Measurements from ENCODE around the gene CERKL.

Gene CERKL

DNA sequence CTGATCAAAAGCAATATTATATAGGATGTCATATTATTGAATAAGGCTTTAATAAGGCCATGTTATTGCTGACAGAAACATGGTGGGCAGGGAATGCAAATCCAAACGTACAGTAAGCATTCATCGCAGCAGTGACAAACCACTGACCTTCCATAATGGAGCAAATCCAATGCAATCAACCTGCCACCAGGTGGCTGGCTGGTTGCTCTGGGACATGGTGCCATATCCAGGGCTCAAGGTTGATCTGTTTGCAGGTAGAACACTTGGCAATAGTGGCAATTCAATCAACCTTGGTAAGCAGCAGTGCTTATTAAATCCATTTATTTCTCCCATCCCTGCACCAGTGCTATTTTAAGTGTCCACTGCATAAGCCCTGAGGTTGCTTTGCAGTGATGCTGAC, 75.4 kb downstream of the CERKL start:
- POLR2A ChIA-PET: no interaction called here

DNA sequence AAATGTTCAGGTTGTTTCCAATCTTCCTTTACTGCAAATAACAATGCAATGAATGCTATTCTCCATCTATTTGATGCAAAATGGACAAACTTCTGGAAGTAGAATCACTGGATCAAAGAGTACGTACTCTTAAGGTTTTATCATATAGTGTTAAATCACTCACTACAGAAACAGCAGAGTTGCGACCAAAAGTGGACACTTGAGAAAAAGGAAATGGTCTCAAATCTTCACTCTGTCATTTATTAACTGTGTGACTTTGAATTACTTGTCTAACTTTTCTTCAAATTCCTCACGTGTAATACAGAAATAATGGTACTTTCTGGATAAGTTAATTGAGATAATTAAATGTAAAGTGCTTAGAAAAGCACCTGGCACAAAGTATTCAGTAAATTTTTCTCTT, 78.1 kb downstream of the CERKL start:
- no peak for DNase-seq (ENCODE audit: extremely low spot score)
- ChIA-PET CTCF (interaction anchor here (0.6 to 1.2 kb wide), 2 partner anchors 136 to 162 kb away, joined by 3 to 4 read pairs; no protein-coding TSS in a partner anchor), POLR2A (no interaction called here)
- TF ChIP-seq FOXM1 (IDR thresholded peaks at IDR 0.05; ENCODE audit: borderline replicate concordance) (no peak), FOXK2 (IDR thresholded peaks at IDR 0.05) (no peak), SUZ12 (IDR thresholded peaks at IDR 0.05) (no peak), CTBP1 (IDR thresholded peaks at IDR 0.05; ENCODE audit: borderline replicate concordance) (no peak), ELF4 (IDR thresholded peaks at IDR 0.05) (no peak), HDGF (IDR thresholded peaks at IDR 0.05; ENCODE audit: borderline replicate concordance) (no peak), LEF1 (IDR thresholded peaks at IDR 0.05; ENCODE audit: borderline replicate concordance) (no peak), ARNT (IDR thresholded peaks at IDR 0.05) (no peak), FOXA1 (IDR thresholded peaks at IDR 0.05) (no peak), BHLHE40 (IDR thresholded peaks at IDR 0.05; ENCODE audit: borderline replicate concordance) (no peak), ZNF384 (IDR thresholded peaks at IDR 0.05) (no peak), SP1 (IDR thresholded peaks at IDR 0.05) (no peak), TARDBP (IDR thresholded peaks at IDR 0.05) (no peak), L3MBTL2 (conservative IDR thresholded peaks at IDR 0.05) (no peak), NFRKB (IDR thresholded peaks at IDR 0.05) (no peak)
- TF ChIP-seq, protein P1, sequence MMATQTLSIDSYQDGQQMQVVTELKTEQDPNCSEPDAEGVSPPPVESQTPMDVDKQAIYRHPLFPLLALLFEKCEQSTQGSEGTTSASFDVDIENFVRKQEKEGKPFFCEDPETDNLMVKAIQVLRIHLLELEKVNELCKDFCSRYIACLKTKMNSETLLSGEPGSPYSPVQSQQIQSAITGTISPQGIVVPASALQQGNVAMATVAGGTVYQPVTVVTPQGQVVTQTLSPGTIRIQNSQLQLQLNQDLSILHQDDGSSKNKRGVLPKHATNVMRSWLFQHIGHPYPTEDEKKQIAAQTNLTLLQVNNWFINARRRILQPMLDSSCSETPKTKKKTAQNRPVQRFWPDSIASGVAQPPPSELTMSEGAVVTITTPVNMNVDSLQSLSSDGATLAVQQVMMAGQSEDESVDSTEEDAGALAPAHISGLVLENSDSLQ (IDR thresholded peaks at IDR 0.05): no peak

More for the DNA sequence above, 75.4 kb downstream of the CERKL start:
- DNase-seq (ENCODE audit: extremely low spot score): no peak
- CTCF ChIA-PET: interaction anchor here (0.6 kb wide), 1 partner anchor 94 kb away, joined by 6 read pairs; no protein-coding TSS in a partner anchor
- TF ChIP-seq CTBP1 (IDR thresholded peaks at IDR 0.05; ENCODE audit: borderline replicate concordance) (no peak), ARNT (IDR thresholded peaks at IDR 0.05) (no peak), FOXK2 (IDR thresholded peaks at IDR 0.05) (no peak), ELF4 (IDR thresholded peaks at IDR 0.05) (no peak), SUZ12 (IDR thresholded peaks at IDR 0.05) (no peak), LEF1 (IDR thresholded peaks at IDR 0.05; ENCODE audit: borderline replicate concordance) (no peak), FOXM1 (IDR thresholded peaks at IDR 0.05; ENCODE audit: borderline replicate concordance) (no peak), TARDBP (IDR thresholded peaks at IDR 0.05) (no peak), HDGF (IDR thresholded peaks at IDR 0.05; ENCODE audit: borderline replicate concordance) (no peak), ZNF384 (IDR thresholded peaks at IDR 0.05) (no peak), NFRKB (IDR thresholded peaks at IDR 0.05) (no peak), SP1 (IDR thresholded peaks at IDR 0.05) (no peak), L3MBTL2 (conservative IDR thresholded peaks at IDR 0.05) (no peak)
- TF ChIP-seq, protein P1 (IDR thresholded peaks at IDR 0.05): no peak

DNA sequence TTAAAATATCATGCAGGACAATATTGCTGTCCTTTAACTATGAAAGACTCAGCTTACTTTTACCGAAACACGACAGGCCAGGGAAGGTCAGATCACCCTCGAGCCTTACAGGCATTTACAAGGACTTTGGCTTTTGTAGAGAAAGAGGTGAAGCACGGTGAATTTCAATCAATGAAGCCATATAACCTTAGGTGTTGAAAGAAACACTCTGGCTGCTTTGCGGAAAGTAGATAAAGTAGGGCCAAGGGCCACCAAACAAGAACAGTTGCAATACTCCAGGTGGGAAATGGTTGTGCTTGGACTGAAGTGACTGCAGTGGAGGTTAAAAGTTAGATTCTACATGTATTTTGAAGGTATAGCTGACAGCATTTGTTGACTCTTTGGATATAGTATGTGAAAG, 80.5 kb downstream of the CERKL start:
- DNase-seq (ENCODE audit: extremely low spot score): no peak
- no peak for TF ChIP-seq ZNF384 (IDR thresholded peaks at IDR 0.05)
- TF ChIP-seq FOXA1 (IDR thresholded peaks at IDR 0.05): no peak
- no peak for TF ChIP-seq CTBP1 (IDR thresholded peaks at IDR 0.05; ENCODE audit: borderline replicate concordance)
- TF ChIP-seq ELF4 (IDR thresholded peaks at IDR 0.05): no peak
- no peak for TF ChIP-seq LEF1 (IDR thresholded peaks at IDR 0.05; ENCODE audit: borderline replicate concordance)
- ChIA-PET POLR2A (no interaction called here), CTCF (interaction anchor here (5.5 kb wide), 1 partner anchor 138 kb away, joined by 34 read pairs; no protein-coding TSS in a partner anchor)

DNA sequence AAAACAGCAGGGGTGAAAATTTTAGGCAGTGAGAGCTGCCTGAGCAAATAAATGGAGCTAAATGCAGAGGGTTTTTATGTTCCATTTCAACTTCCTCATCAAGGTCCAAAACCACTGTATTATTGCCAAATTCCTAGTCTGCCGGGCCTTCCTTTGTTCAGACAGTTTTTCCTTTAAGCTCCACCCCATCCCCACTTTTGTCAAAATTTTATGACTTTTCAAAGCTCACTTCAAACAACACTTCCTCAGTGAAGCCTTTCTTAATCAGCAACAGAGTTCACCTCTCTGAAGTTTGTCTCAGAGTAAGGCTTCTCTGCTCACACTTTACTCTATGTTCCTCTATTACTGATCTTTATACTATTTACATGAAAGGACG, 81.3 kb downstream of the CERKL start:
- ChIA-PET POLR2A (no interaction called here), CTCF (interaction anchor here (5.5 kb wide), 1 partner anchor 139 kb away, joined by 34 read pairs; no protein-coding TSS in a partner anchor)
- no peak for DNase-seq (ENCODE audit: extremely low spot score)
- TF ChIP-seq HDGF (IDR thresholded peaks at IDR 0.05; ENCODE audit: borderline replicate concordance) (no peak), BHLHE40 (IDR thresholded peaks at IDR 0.05; ENCODE audit: borderline replicate concordance) (no peak), SP1 (IDR thresholded peaks at IDR 0.05) (no peak), FOXA1 (IDR thresholded peaks at IDR 0.05) (no peak), ELF4 (IDR thresholded peaks at IDR 0.05) (no peak), ARNT (IDR thresholded peaks at IDR 0.05) (no peak), FOXM1 (IDR thresholded peaks at IDR 0.05; ENCODE audit: borderline replicate concordance) (no peak), ZNF384 (IDR thresholded peaks at IDR 0.05) (no peak), L3MBTL2 (conservative IDR thresholded peaks at IDR 0.05) (no peak), SUZ12 (IDR thresholded peaks at IDR 0.05) (no peak), NFRKB (IDR thresholded peaks at IDR 0.05) (no peak), TARDBP (IDR thresholded peaks at IDR 0.05) (no peak), LEF1 (IDR thresholded peaks at IDR 0.05; ENCODE audit: borderline replicate concordance) (no peak), CTBP1 (IDR thresholded peaks at IDR 0.05; ENCODE audit: borderline replicate concordance) (no peak), FOXK2 (IDR thresholded peaks at IDR 0.05) (no peak)
- TF ChIP-seq, protein P1 (IDR thresholded peaks at IDR 0.05): no peak

DNA sequence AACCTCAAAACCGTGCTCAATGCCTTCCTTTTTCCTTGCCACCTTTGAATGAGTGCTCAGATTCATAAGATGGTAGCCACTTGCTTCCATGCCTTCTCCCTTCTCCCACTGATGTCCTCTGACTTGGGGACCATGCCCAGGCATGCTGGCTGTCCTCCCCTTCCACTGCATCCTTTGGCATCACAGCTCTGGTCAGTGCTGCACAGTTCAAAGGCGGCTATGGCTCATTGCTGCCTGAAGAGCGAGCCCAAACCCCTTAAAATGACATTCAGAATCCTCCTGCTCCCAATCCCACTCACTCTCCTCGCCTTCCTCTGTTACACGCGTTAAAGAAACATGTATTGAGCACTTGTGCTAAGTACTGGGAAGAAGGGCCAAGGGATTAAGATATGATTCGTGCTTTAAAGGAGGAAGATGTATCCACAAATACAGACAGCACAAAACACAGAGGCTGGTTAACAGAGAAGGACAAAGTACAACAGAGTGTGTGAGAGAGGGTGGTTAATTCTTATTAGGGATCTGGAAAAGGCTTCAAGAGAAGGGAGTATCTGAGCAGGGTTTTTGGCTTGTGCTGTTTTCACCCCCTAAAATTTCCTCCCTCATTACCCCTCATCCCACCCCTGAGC, 81.8 kb downstream of the CERKL start:
- POLR2A ChIA-PET: no interaction called here
- TF ChIP-seq TARDBP (IDR thresholded peaks at IDR 0.05) (no peak), LEF1 (IDR thresholded peaks at IDR 0.05; ENCODE audit: borderline replicate concordance) (no peak), FOXK2 (IDR thresholded peaks at IDR 0.05) (no peak), SP1 (IDR thresholded peaks at IDR 0.05) (no peak), ARNT (IDR thresholded peaks at IDR 0.05) (no peak), HDGF (IDR thresholded peaks at IDR 0.05; ENCODE audit: borderline replicate concordance) (no peak), BHLHE40 (IDR thresholded peaks at IDR 0.05; ENCODE audit: borderline replicate concordance) (no peak), ZNF384 (IDR thresholded peaks at IDR 0.05) (no peak), L3MBTL2 (conservative IDR thresholded peaks at IDR 0.05) (no peak), FOXM1 (IDR thresholded peaks at IDR 0.05; ENCODE audit: borderline replicate concordance) (no peak), FOXA1 (IDR thresholded peaks at IDR 0.05) (no peak), NFRKB (IDR thresholded peaks at IDR 0.05) (no peak), SUZ12 (IDR thresholded peaks at IDR 0.05) (no peak), ELF4 (IDR thresholded peaks at IDR 0.05) (no peak), CTBP1 (IDR thresholded peaks at IDR 0.05; ENCODE audit: borderline replicate concordance) (no peak)
- TF ChIP-seq, protein P1 (IDR thresholded peaks at IDR 0.05): no peak
- CTCF ChIA-PET: interaction anchor here (5.5 kb wide), 1 partner anchor 139 kb away, joined by 34 read pairs; no protein-coding TSS in a partner anchor
- no peak for DNase-seq (ENCODE audit: extremely low spot score)
